ENCODE data around the gene C2orf68.

C2orf68 gene

DNA sequence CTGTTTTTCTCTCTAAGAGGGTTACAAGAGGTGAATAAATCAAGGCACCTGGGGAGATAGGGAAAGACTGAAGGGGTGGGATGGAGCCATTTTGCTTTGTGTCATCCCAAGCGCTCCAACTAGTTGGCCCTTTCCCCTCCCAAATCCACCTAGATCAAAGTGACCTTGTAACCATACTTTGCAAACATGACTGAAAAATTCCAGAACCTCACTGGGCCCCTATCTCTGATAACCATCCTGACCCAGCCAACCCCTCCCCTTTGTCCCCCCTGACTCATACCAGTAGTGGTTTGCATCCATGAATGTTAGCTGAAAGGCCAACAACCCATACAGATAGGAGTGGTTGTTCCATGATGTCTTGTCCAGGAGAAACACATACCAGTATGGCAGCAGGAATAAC lies 53.7 kb downstream of the C2orf68 start:
- peaks cover 0 to 31% (median 4%) of the 10 kb centered on the region in 11 experiments; a peak in 8 of 22 replicates for H4K20me1 ChIP-seq

GRCh38 chr2:85557130-85557529 lies 54.7 kb downstream of the C2orf68 start:
- peaks cover 21 to 28% (median 26%) of the 10 kb centered on the region in 10 experiments for H3K4me1 ChIP-seq
- H3K9ac ChIP-seq = peak overlapping the region in 3 of 11 experiments; percentile 18 to 37 (median 23); a peak in 1 of 22 replicates
- H3K36me3 ChIP-seq = peaks cover 70 to 78% (median 72%) of the 10 kb centered on the region in 11 experiments
- H3K9me3 ChIP-seq (replicated peaks in 1 of 11) = no peaks in the 10 kb centered on the region
- peaks cover 0 to 31% (median 4%) of the 10 kb centered on the region in 11 experiments; a peak in 8 of 22 replicates for H4K20me1 ChIP-seq
- no peak overlapping the region for H3K4me3 ChIP-seq
- no peak overlapping the region for H3K4me2 ChIP-seq
- no peak overlapping the region for H3K27ac ChIP-seq
- no peak for TF ChIP-seq Cebpa-rat (IDR thresholded peaks at IDR 0.05)
- no peaks in the 10 kb centered on the region for H3K27me3 ChIP-seq

More for the DNA sequence above, 53.7 kb downstream of the C2orf68 start:
- Histone ChIP-seq H3K4me1 (peaks cover 27 to 38% (median 32%) of the 10 kb centered on the region in 10 experiments), H3K9ac (no peak overlapping the region), H3K4me3 (no peak overlapping the region), H3K27ac (no peak overlapping the region), H3K36me3 (peaks cover 60 to 68% (median 62%) of the 10 kb centered on the region in 11 experiments), H3K4me2 (no peak overlapping the region), H3K9me3 (replicated peaks in 1 of 11) (no peaks in the 10 kb centered on the region), H3K27me3 (no peaks in the 10 kb centered on the region)
- TF ChIP-seq Cebpa-rat (IDR thresholded peaks at IDR 0.05) = no peak
